Hematopoietic multipotent progenitor cell treated with erythropoietin and hydrocortisone succinate and interleukin-3 and kit ligand, for 17 days (in vitro differentiated cells): ENCODE results near the gene OGDHL.
"Not testable (repeated sequence)": the region's sequence is repeated elsewhere in the genome, so short reads cannot be mapped to it uniquely, and the experiment has no call there.

Experiments used
- DNase-seq: peaks from one replicate; pipeline ENCODE4 v3.0.0-alpha.2; 2015; ENCODE audit warnings: low spot score

Gene OGDHL

DNA sequence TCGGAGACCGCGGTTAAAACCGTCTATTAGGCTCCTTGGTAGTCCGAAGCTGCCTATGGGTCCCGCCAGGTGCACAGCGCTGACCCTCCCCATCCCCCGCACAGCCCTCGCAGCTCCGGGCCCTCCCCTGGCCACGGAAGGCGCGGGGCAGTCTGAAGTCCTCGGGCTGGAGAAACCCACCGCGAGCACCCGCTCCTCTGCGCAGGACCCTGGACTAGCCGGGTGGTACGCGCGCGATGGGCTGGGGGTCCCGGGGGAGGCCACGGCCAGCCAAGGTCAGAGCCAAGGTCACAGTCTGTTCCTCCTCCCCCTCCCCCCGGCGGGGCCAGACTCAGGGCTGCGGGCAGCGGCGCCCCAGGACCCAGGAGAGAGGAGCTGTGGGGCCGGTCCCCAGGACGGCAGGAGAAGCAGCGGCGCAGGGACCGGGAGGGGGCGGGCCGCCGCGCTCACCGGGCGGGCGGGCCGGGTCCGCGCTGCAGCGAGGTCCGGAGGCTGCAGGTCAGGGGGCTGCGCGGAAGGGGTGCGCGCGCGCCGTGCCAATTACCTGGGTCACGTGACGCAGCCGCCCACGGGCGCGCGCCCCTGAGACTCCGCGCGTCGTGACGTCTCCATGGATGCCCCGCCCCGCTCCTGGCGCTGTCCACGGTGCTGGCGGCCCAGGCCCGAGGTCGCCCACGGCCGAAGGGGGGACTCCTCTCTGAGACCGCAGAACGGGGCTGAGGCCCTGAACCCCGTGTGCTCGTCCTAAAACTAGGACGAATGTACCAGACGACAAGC, at the start of gene OGDHL:
TSS of gene OGDHL (minus strand) at position 535 of the 777 bp plus-strand sequence. CDS start 3,731 bp downstream, outside the sequence.
- DNase-seq, result peak; percentile 16

GRCh38 chr10:49803988-49804387, 41.9 kb upstream of the OGDHL start:
- no peak for DNase-seq

DNA sequence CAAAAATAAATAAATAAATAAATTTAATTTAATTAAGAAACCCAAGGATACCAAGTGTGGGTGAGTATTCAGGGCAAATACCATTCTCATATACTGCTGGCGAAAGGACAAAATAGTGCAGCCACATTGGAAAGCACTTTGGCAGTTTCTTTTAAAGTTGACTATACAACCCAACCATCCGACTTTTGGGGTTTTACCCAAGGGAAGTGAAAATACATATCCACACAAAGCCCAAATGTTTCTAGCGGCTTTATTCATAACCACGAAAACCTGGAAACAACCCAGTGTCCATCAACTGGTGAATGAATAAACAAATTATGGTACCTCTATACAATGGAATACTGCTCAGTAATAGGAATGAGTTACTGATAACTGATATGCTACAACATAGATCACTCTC, 36.2 kb upstream of the OGDHL start:
- DNase-seq, result no peak

- DNase-seq, result no peak
Measured at GRCh38 chr10:49791100-49791499, 29.0 kb upstream of the OGDHL start.

DNA sequence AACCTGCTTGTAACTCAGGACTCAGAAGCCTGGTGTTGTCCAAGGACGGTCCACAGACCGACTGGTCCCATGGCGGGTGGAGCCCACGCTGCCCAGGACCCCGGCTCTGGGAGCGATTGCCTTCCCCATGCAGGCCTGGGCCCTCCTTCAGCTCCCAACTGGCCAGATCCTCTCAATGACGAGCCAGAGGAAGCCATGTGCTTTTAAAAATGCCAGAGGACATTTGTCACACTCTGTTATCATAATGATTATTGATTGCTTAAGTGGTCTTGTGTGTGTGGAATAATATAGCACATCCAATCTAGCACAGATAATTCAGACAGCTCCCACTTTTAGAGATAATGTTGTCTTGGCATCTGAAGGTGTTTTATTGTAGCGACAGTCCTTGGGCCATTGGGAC, 22.6 kb upstream of the OGDHL start:
- DNase-seq, result no peak

GRCh38 chr10:49783645-49784044, 21.5 kb upstream of the OGDHL start:
- DNase-seq, result no peak

DNA sequence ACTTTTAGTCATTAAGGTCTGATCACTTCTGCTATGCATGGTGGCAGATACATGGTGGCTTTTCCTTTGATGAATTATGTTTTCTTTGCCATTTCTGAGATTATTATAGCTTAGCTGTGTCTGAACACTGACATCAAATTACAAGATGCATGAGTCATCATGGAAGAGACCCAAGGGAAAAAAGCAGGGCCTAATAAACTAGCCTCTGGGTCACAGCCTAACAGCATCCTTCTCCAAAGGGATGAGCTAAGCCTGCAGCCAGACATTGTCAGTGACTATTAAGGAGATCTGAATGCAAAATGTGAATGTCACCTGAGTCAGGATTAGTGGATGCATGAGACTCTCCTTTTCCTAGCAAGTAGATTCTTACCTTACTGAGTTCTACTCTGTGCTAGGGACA, 19.1 kb upstream of the OGDHL start:
- DNase-seq, result no peak

DNA sequence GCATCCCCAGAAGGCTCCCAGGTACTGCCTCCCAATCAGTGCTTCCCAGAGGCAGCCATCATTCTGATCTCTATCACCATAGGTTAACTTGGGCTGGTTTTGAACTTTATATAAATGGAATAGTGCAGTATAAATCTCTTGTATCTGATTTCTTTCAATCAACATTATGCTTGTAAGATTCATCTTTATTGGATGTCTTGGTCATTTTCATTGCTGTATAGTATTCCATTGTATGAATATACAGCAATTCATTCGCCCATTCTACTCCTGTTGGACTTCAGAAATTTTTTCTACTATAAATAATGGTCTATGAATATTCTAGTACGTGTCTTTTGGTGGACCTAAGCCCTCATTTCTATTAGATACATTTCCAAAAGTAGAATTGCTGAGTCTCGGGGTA, 16.1 kb upstream of the OGDHL start:
- no peak for DNase-seq

- no peak for DNase-seq
Measured at GRCh38 chr10:49776851-49777250, 14.7 kb upstream of the OGDHL start.

GRCh38 chr10:49775014-49775413, 12.9 kb upstream of the OGDHL start:
- DNase-seq, result no peak

DNA sequence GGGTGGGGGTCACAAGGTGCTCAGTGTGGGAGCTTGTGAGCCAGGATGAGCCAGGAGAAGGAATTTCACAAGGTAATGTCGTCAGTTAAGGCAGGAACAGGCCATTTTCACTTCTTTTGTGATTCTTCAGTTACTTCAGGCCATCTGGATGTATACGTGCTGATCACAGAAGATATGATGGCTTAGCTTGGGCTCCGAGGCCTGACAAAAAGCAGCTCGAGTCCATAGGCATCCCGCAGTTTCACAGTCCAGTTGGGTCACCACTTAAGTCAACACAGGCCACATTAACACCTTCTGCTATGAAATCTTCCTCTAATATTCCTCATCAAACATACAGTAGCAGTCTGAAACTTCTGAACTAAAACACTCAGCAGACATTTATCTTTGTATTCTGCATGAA, 10.8 kb upstream of the OGDHL start:
- not testable (repeated sequence) for DNase-seq

- DNase-seq, result not testable (repeated sequence)
Measured at GRCh38 chr10:49771046-49771445, 8.9 kb upstream of the OGDHL start.

DNA sequence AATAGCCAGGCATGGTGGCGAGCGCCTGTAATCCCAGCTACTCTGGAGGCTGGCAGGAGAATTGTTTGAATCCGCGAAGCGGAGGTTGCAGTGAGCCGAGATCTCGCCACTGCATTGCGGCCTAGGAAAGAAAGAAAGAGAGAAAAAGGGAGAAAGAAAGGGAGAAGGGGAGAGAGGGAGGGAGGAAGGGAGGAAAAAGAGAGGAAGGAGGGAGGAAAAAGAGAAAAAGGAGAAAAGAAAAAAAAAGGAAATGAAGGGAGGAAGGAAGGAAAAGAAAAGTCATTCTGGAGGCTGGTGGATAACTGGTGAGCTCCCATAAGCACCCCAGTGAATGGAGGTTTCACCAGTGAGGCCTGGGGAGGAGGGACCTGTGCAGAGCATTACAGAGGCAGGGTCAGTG, 7.6 kb upstream of the OGDHL start:
- DNase-seq, result no peak

DNA sequence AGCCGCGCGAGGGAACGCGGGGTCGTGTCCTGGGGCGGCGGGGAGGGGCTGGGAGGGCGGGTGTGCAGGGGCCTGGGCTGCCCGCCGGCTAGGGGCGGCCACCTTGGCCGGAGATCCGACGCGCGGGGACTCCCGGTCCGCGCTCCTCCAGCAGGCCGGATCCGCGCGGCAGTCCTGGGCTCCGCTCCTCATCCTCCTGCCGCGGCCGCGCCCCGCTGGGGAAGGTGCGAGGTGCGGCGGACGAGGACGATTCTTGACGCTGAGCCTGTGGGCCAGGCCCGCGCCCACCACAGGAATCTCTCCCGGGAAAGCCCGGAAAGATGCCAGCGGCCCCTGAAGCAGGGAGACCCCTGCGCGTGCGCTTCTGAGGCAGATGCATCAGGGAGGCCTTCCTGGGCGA, 6.6 kb upstream of the OGDHL start:
- no peak for DNase-seq

DNA sequence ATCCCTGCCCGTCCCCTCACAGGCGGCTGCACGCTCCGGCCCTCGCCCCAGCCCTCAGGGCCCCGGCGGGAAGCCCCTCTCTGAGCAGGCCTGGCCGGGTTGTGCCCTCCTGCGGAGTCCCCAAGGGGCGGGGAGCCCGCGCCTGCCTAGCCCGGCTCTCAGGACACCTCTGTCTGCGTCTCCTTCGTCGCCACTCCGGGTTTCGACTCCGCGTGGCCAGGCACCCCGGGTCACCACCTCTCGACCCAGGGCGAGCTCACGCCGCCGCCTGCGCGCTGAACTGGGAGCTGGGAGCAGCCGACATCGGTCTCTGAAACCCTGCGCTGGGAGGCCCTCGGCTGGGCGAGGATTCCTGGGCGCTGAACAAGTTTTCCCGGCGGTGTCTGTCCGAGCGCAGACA, 6.2 kb upstream of the OGDHL start:
- no peak for DNase-seq

GRCh38 chr10:49767752-49768151, 5.6 kb upstream of the OGDHL start:
- no peak for DNase-seq

DNA sequence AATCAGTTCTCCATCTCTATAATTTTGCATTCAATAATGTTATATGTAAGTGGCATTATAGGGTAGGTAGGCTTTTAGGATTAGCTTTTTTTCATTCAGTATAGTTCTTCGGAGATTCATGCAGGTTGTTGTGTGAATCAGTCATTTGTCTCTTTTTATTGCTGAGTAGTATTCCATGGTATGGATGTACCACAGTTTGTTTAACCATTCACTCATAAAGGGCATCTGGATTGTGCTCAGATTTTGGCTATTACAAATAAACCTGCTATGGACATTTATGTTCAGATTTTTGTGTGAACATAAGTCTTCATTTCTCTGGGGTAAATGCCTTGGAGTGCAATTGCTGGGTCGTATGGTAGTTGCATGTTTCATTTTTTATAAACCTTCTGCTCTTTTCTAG, 4.4 kb upstream of the OGDHL start:
- DNase-seq, result no peak

DNA sequence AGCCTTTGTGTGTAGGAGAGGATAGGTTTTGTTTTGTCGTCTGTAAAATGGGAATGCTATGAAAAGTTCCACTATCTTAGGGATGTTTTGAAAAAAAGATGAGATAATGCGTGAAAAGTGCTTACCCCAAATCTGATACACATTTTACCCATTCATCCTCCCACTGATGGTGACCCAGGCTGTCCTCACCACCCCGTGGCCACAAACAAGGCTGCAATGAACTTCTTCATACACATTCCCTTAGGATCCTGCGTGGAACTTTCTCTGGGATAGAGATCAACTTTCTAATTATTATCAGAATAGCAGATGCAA, 399 bp upstream of the OGDHL start:
- DNase-seq, result no peak

- DNase-seq, result no peak
Measured at GRCh38 chr10:49761201-49761788, 828 bp downstream of the OGDHL start.

- DNase-seq, result no peak
Measured at GRCh38 chr10:49760789-49761188, 1.3 kb downstream of the OGDHL start.

GRCh38 chr10:49759787-49760551, 2.2 kb downstream of the OGDHL start:
- DNase-seq, result no peak

DNA sequence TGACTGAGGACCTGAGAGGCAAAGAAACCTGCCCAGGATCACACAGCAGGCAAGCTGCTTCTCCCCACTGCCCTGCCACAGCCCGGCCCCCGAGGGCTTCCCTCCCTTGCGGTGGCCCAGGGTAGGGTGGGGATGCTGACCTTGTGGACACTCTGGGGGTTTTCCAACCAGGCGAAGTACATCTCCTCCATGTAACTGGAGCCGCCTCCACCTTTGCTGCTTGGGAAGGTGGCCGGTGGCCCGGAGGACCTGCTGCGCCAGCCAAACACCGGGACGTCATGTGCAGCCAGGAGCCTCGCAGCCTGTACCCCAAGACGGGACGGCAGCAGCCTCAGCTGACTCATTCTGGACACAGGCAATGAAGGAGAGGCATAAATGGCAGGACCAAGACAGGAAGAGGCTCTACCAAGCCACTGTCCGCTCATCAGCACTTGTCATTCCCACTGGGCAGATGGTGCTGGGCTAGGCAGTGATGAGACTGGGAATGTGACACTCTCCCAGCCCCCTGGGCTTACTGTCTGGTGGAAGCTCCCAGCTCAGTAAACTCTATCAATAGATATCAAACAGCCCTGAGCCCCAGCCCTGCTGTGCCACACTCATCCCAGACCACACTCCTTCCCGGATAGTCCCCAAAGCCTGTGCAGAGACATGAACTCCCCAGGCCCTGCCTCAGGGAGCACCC, 3.7 kb downstream of the OGDHL start:
- DNase-seq, result no peak

DNA sequence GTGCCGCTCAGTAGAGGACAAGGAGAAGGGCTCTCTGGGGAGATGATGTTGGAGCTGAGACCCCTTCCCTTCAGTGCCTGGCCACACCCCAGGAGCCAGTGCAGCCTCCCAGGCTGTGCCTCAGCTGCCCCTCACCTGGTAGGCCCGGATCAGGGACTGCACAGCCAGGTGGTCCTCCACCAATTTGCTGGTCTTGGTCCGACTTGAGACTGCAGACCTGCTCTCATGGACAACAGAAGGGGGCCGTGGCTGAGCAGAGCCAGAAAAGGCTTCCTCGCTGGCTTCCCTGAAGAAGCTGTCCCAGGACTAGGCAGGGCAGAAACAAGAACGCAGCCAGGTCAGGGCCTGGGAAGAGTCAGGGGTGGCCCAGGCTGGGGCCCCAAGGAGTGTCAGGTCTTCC, 5.5 kb downstream of the OGDHL start:
- no peak for DNase-seq
